KG1 (cell line): ENCODE results near the gene MYCBP2.
"Not testable (repeated sequence)": the region's sequence is repeated elsewhere in the genome, so short reads cannot be mapped to it uniquely, and the experiment has no call there.

Source experiments
- DNase-seq: peaks from one replicate; lab custom pipeline; 2025; lab: John Stamatoyannopoulos, UW

MYCBP2 gene

GRCh38 chr13:77218274-77218673 is 108.6 kb downstream of the MYCBP2 start:
- no peak for DNase-seq

GRCh38 chr13:77215543-77215942 is 111.4 kb downstream of the MYCBP2 start:
- DNase-seq = no peak

GRCh38 chr13:77213644-77214043 is 113.2 kb downstream of the MYCBP2 start:
- no peak for DNase-seq

- DNase-seq = no peak
These were observed 119.0 kb downstream of the MYCBP2 start for GRCh38 chr13:77207943-77208342.

GRCh38 chr13:77198995-77199394 is 127.9 kb downstream of the MYCBP2 start:
- DNase-seq = not testable (repeated sequence)

GRCh38 chr13:77196052-77196618 is 130.8 kb downstream of the MYCBP2 start:
- no peak for DNase-seq

- no peak for DNase-seq
These were observed 136.4 kb downstream of the MYCBP2 start for GRCh38 chr13:77190349-77190958.

- no peak for DNase-seq
These were observed 141.2 kb downstream of the MYCBP2 start for GRCh38 chr13:77185721-77186120.

- no peak for DNase-seq
These were observed 142.4 kb downstream of the MYCBP2 start for GRCh38 chr13:77184455-77184854.

- DNase-seq = no peak
These were observed 146.9 kb downstream of the MYCBP2 start for GRCh38 chr13:77180011-77180410.

- no peak for DNase-seq
These were observed 149.2 kb downstream of the MYCBP2 start for GRCh38 chr13:77177646-77178045.

GRCh38 chr13:77176350-77176749 is 150.5 kb downstream of the MYCBP2 start:
- no peak for DNase-seq

- no peak for DNase-seq
These were observed 154.2 kb downstream of the MYCBP2 start for GRCh38 chr13:77172650-77173049.

- no peak for DNase-seq
These were observed 155.4 kb downstream of the MYCBP2 start for GRCh38 chr13:77171451-77171850.

GRCh38 chr13:77168237-77168636 is 158.7 kb downstream of the MYCBP2 start:
- DNase-seq = no peak

- DNase-seq = no peak
These were observed 176.2 kb downstream of the MYCBP2 start for GRCh38 chr13:77150651-77151050.

GRCh38 chr13:77143431-77143830 is 183.5 kb downstream of the MYCBP2 start:
- no peak for DNase-seq

GRCh38 chr13:77139306-77139705 is 187.6 kb downstream of the MYCBP2 start:
- DNase-seq = no peak

- no peak for DNase-seq
These were observed 188.1 kb downstream of the MYCBP2 start for GRCh38 chr13:77138813-77139212.

- DNase-seq = no peak
These were observed 189.9 kb downstream of the MYCBP2 start for GRCh38 chr13:77136902-77137420.

- DNase-seq = no peak
These were observed 202.5 kb downstream of the MYCBP2 start for GRCh38 chr13:77124423-77124822.

- DNase-seq = no peak
These were observed 208.8 kb downstream of the MYCBP2 start for GRCh38 chr13:77118134-77118533.

GRCh38 chr13:77114271-77114670 is 212.6 kb downstream of the MYCBP2 start:
- DNase-seq = no peak

GRCh38 chr13:77113496-77113895 is 213.4 kb downstream of the MYCBP2 start:
- DNase-seq = no peak
